G401.6 (cell line): ENCODE results near the gene WDR18.

Source experiments
- FAIRE-seq: peaks from 2 replicates; lab custom pipeline; 2012; peaks lifted over from hg19 to GRCh38; lab: Jason Lieb, UNC

Gene WDR18

GRCh38 chr19:991932-992669, 8.0 kb downstream of the WDR18 start:
- no peak for FAIRE-seq

GRCh38 chr19:992670-993055, 8.5 kb downstream of the WDR18 start:
- FAIRE-seq = no peak

- FAIRE-seq = no peak
These were observed 9.3 kb downstream of the WDR18 start for GRCh38 chr19:993361-993830.

GRCh38 chr19:993831-994393, 9.8 kb downstream of the WDR18 start:
- FAIRE-seq = no peak

GRCh38 chr19:994516-994915, 10.4 kb downstream of the WDR18 start:
- FAIRE-seq = no peak

GRCh38 chr19:995051-995827, 11.1 kb downstream of the WDR18 start:
- no peak for FAIRE-seq

GRCh38 chr19:996051-996838, 12.1 kb downstream of the WDR18 start:
- FAIRE-seq = no peak

GRCh38 chr19:998064-998463, 13.9 kb downstream of the WDR18 start:
- no peak for FAIRE-seq

- FAIRE-seq = no peak
These were observed 15.2 kb downstream of the WDR18 start for GRCh38 chr19:999379-999719.

- FAIRE-seq = no peak
These were observed 15.9 kb downstream of the WDR18 start, which contains the start of gene GRIN3B for GRCh38 chr19:1000095-1000494. Gene GRIN3B, plus strand, starts transcription at chr19:1000419. Its CDS starts 19 bp downstream, at chr19:1000438.

GRCh38 chr19:1000591-1001537, 16.7 kb downstream of the WDR18 start:
- FAIRE-seq = no peak

GRCh38 chr19:1001538-1002166, 17.5 kb downstream of the WDR18 start:
- FAIRE-seq = no peak

- no peak for FAIRE-seq
These were observed 18.5 kb downstream of the WDR18 start for GRCh38 chr19:1002600-1002999.

GRCh38 chr19:1003283-1003682, 19.1 kb downstream of the WDR18 start:
- no peak for FAIRE-seq

- no peak for FAIRE-seq
These were observed 20.2 kb downstream of the WDR18 start for GRCh38 chr19:1004204-1004802.

GRCh38 chr19:1004803-1005664, 20.9 kb downstream of the WDR18 start:
- no peak for FAIRE-seq

- no peak for FAIRE-seq
These were observed 22.7 kb downstream of the WDR18 start for GRCh38 chr19:1006711-1007398.

- FAIRE-seq = no peak
These were observed 23.5 kb downstream of the WDR18 start for GRCh38 chr19:1007399-1008251.
